HG02763 (cell line): ENCODE results near the gene SLX4IP.
A peak's percentile ranks its signal among the peaks of the same experiment; 100 is the strongest.

Experiments used
- ATAC-seq: cut with Tn5 transposase; IDR thresholded peaks from one replicate; pipeline ENCODE4 v1.9.1; 2021; ENCODE audit warnings: mild to moderate bottlenecking, moderate library complexity; ENCODE audit not compliant: unreplicated experiment

The SLX4IP gene

GRCh38 chr20:10644458-10645204, 209.5 kb downstream of the SLX4IP start:
- ATAC-seq = no peak

GRCh38 chr20:10645205-10645570, 210.1 kb downstream of the SLX4IP start:
- ATAC-seq = no peak

DNA sequence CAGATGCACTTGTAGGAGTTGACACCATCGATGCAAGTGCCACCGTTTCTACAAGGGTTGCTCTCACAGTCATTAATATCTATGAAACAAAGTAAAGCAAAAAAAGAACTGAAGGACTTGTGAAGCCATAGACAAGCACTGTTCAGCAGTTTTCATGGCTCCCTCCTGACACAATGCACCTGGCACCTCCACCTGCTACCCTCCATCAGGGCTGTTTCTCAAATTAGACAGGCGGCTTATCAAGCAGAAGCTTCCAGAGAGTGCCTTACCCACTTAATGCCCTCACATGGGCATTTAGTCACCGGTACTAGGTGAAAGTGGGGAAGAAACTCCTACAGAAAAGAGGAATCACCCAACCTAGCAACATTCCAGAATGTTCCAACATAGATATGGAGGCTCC, 210.9 kb downstream of the SLX4IP start:
- ATAC-seq = no peak

- ATAC-seq = no peak
Observed at GRCh38 chr20:10646886-10647420, 211.8 kb downstream of the SLX4IP start.

GRCh38 chr20:10647471-10647870, 212.4 kb downstream of the SLX4IP start:
- no peak for ATAC-seq

GRCh38 chr20:10647909-10648308, 212.8 kb downstream of the SLX4IP start:
- ATAC-seq = no peak

- no peak for ATAC-seq
Observed at GRCh38 chr20:10648651-10649050, 213.5 kb downstream of the SLX4IP start.

DNA sequence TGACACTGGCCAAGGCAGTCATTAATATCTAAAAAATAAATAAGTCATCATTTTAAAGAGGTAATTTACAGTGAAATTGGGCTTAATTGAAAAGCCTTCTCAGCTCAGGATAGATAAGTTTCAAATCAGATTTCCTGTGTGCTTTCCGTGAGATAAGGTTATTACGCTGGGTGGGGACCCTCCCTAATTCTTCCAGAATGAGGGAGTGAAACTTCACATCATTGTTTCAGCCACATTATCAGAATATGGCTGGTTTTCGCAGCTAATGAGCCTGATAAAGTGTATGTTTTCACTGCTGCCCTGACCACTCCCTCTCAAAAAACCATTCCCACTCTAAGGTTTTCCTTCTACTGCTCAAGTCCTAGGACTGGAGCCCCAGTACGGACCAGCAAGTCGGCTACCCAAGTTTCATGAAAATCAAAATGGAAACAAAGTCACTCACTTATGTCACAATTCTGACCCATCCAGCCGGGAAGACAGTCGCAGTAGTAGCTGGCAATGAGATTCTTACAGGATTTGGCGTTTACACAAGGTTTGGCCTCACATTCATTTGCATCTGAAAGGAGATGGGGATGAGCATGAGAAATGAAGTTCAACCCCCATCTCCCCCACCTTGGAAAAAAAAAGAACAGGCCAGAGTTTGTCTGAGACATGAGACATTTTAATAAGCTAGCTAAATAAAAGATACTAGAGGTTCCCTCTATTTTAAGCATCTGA, 214.1 kb downstream of the SLX4IP start:
- no peak for ATAC-seq

GRCh38 chr20:10649797-10650160, 214.7 kb downstream of the SLX4IP start:
- ATAC-seq = no peak

DNA sequence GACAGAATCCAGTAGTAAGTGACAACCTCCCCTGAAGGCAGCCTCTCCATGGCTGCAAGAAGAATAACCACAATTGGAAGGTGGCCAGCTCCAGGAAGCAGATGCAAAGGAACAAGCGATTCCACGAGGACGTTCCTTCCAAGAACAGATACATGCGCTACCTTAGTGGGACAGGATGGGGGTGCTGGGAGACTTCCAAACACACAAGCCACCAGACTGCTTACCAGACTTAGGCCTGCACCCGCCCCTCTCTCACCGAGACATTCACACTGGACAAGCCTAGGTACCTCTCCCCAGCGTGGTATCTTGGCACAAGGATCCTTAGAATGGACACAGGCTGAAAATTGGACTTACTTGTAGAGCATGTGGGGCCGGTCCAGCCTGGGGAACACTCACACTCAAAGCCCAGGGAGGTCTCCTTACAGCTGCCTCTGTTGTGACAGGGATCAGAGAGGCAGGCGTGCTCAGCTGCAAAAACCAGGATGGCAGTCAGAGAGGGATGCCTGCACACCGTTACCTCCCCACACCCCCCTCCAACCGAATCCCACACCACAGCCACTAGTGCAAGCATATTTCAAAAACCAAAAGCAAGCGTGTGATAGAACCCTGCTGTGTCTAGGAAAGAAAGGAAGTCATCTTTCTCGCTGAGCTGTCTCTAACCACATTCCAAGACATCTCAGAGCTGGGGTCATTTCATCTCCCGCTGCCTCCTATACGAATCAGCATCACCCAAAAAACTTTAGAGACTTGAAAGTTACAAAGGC, 216.3 kb downstream of the SLX4IP start:
- no peak for ATAC-seq

- ATAC-seq = no peak
Observed at GRCh38 chr20:10652185-10652584, 217.1 kb downstream of the SLX4IP start.

GRCh38 chr20:10652660-10653261, 217.7 kb downstream of the SLX4IP start:
- ATAC-seq = no peak

GRCh38 chr20:10653599-10654249, 218.6 kb downstream of the SLX4IP start:
- ATAC-seq = no peak

GRCh38 chr20:10654250-10654610, 219.1 kb downstream of the SLX4IP start:
- ATAC-seq = no peak

DNA sequence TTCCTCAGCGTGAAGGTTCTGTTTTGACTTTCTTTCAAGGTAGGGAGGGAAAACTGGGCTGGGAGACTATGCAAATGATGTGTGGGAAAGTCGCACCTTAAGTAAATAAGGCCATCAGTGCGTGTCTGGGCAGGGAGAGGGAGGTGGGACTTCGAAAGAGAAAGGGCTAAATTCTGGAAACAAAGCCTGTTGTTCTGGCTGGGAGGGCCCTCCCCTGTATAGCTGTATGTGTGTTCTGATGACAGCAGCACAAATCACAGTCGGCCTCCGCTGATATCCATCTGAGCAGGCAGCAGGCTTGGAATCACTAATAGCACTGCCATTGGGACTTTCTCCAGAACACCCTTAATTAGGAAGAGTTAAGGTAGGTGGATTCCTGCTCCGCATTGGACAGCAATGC, 219.5 kb downstream of the SLX4IP start:
- peak; percentile 75 for ATAC-seq

GRCh38 chr20:10655720-10656669, 220.9 kb downstream of the SLX4IP start:
- no peak for ATAC-seq

DNA sequence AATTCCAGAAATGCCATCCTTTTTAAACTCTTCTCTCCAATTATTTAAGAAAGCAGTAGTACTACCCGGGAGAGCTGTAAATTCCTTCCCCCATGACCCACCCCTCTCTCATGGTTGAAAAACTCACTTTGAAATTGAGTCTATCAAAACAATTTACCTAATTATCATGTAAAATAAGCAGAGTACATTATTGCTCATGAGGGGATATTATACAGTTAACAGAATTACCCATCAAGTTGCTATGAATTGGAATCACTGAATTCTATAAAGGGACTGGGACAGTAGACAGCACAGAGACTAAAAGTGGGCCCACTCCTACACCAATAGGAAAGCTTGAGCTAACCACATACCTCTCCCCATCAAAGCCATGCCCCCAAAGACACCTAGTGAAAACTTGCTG, 222.3 kb downstream of the SLX4IP start:
- no peak for ATAC-seq

GRCh38 chr20:10658051-10658823, 223.1 kb downstream of the SLX4IP start:
- no peak for ATAC-seq
